GM19240 (cell line): ENCODE measurements around the gene KIAA1217.
A peak's percentile ranks its signal among the peaks of the same experiment; 100 is the strongest.

ENCODE experiments used
- DNase-seq: peaks from one replicate; pipeline ENCODE4 v3.0.0; 2011; ENCODE audit warnings: low spot score; ENCODE audit not compliant: insufficient read length

Gene KIAA1217

DNA sequence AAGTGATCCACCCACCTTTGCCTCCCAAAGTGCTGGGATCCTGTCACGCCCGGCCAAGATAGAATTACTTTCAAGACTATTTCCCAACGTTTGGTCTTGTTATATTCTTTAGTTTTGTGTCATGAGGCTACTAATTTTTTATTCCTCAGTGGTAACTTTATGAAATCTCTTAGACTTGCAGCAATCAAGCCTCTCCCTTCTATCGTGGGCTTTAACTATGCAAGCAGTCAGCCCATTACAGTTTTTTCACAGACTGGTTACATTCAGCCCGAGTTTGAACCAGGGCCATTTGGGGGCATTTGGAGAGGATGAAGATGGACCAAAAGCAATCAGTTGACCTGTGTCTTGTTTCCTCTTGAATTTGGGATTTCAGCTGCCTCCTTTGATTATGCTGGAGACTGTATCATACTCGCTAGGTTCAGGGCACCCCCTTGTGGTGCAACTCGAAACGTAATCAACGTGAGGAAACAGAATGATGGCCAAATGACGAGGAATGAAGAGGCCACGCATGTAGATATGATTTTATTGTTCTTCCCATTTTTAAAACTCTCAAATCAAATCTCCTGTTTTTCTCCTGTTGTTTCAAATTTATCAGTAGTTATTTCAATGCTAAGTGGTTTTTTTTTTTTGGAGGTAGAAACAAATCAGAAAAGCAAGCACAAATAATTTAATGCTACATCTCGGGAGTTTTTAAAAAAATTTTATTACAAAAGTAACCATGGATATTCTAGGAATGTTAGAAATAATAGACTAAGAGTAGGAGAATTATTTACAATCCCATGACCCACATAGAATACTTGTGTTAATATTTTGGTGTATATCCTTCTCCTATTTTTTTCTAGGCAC is 151.6 kb downstream of the KIAA1217 start:
- DNase-seq, result no peak

DNA sequence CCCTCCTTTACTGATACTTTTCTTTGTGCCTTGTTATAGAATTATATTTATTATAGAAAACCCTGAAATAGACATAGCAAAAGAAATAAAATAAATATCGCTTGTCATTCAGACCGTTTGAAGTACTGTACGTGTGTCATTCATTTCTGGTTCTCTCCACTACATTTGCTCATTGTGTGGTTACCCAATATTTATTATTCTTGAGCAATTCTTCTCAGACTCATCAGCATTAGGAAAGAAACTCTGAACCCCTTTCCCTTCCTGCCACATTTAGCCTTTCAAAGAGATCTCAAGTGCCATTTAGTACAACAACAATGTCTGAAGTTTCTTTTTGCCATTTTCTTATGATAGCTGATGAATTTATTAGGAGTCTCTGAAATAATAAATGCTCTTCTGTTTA is 154.1 kb downstream of the KIAA1217 start:
- DNase-seq, result no peak

DNA sequence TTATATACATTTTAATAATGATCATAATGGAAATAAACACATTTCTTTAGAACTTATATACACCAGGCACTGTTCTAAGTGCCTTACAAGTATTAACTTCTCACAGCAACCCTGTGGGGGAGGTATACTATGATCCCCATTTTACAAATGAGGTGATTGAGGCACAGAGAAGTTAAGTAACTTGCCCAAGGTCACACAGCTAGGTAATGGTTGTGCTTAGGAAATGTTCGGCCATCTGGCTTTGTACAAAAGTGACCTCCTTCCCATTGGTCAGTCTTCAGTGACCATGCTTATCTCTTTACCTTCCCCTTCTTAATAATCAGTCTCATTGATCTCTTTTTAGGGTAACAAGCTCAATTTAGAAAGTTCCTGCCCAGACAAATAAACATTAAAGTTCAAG is 158.8 kb downstream of the KIAA1217 start:
- DNase-seq, result no peak

DNA sequence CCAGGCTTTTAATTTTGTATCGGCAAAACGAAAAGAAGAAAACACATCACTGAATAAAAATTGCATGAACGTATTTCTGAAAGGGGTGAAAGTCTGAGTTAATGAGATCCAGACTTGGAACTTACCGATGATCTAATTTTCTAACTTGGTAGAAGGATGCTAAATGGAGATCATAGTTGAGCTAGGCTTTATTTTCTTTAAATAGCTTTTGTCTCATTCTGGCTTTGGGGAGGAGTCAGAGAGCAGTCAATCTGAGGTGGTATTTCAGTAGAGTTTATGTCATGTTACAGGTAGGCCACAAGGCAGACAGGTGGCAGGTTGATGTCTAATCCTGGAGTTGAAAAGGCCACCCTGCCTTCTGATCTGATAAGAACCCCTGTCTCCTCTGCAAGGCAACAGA is 161.9 kb downstream of the KIAA1217 start:
- DNase-seq, result no peak

DNA sequence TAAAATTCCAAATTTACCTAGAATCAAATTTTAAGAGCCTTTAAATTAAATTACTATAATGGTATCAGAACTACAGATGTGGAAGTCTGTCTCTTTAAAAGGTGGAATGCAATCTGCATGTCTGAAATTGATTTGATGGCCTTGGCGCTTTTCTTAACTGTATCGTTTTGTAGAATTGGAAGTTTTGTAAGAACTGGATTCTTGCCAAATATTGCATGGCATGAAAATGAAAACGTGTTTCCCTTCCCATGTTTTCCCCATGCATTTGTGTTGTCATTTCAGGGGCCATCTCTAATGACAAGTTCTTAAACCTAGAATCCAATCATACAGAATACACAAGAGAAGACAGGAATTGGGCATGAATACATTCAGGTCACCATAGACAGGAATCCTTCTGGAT is 162.5 kb downstream of the KIAA1217 start:
- no peak for DNase-seq

DNA sequence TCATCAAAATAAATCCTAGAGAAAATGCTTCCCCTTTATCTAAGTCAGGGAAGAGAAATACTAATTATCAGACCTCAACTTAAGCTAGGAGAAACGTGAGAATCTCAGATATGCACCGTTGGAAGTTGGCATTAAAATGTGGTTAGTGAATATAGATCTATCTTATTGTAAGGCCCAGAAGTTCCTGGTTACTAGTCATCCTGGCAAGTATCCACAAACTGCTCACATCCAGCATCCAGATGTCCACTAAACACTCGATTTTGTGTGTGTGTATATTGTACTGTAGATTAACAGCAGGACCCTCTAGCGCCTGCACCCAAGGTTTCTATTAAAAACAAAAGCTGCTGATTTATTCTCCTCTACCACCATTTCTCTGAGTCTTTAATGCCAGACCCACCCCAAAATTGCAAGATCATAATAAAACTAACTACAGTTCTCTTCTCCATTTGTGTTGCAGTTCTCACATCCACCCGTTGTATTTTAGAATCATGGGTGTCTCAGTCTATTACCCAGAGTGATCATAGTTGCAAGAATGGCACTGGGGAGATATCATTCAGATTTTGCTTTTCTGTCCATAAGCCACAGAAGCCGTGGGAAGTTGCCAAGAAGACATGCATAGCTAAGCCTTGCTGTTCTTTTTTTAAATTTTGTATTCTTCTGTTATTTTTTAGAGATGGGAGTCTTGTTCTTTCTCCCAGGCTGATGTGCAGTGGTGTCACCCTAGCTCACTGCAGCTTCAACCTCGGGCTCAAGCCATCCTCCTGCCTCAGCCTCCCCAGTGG is 165.4 kb downstream of the KIAA1217 start:
- no peak for DNase-seq

DNA sequence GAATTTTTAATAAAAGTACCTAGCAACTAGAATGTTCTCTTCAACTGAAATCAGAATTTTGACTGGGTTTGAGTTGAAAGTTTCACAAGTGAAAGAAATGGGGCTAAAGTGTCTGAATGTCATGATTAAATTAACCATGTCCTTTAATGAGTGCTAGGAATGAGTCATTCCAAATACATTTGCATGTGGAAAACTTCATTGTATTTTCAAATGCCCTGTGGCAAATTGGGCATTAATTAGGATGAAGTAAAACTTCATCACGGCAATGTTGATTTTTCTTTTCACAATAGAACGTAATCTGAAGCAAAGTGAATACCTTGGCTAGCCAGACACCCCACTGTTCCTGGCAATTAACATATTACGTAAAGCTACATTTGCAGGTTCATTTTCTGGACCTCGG is 166.6 kb downstream of the KIAA1217 start:
- no peak for DNase-seq

DNA sequence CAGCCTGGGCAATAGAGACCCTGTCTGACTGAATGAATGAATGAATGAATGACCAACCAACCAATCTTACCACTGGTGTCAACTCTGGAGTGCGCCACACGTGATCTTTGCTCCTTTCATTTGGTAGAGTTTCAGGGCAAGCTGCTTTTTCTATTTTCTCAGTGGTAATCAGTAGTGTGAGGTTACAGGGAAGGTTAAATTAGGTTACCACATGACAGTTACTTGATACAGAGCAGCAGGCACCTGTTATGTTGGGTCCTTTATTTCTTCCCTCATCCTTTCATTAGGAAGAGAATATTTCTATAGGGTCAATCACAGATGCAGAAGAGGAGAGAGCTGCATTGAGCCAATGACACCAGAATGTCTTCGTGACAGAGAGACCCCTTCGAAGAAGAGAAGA is 167.8 kb downstream of the KIAA1217 start:
- no peak for DNase-seq

DNA sequence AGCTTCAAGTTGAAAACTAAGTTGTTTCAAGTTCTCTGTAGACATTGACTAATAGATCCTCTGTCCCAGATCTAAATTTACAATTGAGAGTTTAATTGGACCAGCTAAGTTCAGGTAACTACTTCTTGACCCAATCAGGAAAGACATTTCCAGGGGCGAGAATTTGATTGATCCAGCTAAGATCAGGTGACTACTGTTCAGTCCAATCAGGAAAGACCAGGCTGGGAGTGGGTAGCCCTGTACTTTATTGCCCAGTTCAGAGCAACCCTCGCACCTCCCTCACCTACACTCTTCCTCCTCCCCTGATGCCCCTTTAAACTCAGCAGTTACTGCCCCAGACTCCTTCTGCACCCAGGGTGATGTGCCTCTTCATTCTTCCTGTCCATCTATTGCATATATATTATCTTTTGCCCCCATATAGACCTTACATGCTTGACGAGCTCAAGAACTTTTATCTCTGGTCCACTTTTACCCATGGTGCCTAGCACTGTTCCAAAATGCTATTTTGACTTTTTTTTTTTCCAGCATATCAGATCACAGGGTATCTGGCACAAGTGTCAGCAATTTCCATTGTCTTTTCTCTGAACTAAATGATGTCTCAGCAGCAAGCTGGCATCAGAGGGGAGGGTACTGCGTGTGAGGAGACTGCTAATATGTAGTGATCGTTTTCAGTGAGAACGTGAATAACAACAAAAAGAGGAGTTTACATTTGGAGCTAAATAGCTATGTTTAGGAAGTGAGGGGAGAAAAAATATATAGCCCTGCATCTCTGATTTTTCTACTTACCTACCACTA is 169.4 kb downstream of the KIAA1217 start:
- DNase-seq, result no peak

DNA sequence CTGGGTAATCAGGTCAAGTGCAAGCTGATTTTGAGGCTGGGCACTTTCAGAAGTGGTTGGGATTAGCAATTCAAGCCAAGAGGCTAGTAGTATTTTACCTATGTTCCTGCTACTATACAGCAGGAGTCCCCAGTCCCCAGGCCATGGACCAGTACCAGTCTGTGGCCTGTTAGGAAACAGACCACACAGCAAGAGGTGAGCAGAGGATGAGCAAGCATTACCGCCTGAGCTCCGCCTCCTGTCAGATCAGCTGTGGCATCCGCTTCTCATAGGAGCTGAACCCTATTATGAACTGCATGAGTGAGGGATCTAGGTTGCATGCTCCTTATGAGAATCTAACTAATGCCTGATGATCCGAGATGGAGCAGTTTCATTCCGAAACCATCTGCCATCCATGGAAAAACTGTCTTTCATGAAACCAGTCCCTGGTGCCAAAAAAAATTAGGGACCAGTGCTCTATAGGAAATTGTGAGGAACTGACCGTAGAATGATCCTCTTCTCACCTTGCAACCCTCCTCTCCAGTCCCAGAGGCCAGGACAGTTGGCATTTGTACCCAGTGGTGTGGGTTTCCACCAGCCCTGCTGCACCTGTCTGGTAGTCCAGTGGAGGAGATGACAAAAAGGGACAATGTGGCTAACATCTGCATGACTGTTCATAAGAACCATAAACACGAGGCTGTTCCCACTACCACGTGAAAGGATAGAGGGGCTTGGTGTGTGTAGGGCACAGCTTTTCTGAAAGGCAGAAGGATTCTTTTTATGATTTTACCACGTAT is 172.5 kb downstream of the KIAA1217 start:
- no peak for DNase-seq

DNA sequence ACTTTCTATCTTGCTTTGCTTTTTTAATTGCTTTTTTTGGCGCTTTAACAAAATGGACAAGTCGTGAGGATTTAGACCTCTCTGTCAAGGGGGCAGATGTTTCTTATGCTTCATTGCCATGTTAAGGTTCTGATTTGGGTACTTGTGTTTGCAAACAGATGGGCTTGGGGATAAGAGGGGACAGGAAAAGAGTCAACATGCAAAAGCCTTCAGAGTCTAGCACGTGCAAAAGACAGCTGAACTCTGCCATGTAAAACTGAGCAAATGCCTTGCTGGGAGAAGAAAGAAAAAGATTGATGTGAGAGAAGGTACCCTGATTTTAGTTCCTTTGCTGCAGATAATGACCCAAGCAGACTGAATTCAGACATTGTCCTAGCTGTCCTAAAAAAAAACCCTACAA is 173.1 kb downstream of the KIAA1217 start:
- DNase-seq, result no peak

DNA sequence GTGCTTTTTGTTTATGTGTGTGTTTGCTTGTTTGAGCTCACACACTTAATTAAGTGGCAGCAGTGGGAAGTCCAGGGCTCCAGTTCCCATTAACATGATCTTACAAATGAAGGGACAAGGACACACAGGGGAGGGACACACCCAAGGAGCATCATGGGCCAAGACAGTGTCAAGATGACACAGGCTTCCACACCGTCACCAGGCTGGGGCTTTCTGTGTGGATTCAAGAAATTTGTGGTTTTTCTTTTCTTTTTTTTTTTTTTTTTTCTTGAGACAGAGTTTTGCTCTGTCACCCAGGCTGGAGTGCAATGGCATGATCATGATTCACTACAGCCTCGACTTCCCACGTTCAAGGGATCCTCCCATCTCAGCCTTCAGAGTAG is 173.6 kb downstream of the KIAA1217 start:
- no peak for DNase-seq

DNA sequence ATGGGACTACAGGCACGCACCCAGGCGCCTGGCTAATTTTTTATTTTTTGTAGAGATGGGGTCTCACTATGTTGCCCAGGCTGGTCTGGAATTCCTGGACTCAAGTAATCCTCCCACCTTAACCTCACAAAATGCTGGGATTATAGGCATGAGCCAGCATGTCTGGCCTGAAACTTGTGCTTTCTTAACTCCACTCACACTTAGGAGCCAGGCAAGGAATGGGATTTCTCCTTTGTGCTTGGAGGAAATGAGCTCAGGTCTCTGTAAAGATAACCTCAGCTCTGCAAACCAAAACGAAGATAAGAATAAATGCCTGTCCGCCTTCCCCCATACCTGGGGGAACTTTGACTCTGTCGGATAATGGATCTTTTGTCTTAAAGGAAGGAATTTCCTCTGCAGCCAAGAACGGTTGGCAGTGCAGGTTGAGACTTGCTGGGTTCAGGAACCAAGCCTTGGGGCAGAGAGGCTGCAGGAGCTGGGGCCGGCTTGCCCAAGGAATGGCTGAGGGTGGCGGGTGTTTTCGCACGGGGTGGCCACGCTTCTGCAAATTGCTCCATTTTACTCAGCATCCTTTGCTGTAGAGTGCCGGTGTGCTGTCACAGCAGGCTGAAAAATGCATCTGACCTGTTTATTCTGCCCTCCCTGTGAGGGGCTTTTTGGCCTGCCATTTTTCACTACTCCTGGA is 174.2 kb downstream of the KIAA1217 start:
- no peak for DNase-seq

DNA sequence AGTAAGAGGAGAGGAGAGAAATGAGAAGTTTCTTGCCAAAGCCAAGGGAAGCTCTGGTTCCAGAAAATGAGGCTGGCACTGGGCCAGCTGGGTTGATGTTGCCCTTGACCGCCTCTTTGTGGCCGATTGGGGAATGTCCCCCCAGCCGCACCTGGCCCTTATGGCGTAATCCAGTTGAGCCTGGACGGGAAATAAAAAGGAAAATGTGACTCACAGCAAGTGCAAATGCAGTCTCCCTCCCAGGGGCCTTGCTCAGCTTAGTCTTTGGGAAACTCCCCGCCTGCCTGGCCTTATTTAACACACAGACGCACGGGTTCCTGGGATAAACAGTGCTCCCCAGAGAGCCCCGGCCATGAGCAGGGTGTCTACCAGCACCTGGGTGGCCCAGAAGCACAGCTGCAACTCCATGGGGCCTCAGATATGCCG is 174.8 kb downstream of the KIAA1217 start:
- DNase-seq, result peak; percentile 28

DNA sequence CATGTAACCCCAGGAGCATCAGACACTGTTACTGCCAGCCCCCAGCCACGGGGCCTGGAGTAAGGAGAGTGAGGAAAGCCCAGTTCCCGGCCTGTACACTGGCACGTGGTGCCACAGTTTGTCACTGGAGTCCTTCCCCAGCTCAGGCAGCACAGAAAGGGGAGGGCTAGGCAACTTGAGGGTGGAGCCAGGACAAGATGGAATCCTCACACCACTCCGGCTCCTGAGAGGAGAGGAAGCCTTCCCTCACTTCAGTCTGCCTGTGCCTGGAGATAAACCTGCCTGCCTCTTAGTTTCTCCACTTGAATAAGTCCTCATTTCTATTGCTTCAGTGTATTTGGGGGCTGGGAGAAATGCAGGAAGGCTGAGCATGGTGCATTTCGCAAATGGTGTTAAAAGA is 176.0 kb downstream of the KIAA1217 start:
- DNase-seq, result no peak

DNA sequence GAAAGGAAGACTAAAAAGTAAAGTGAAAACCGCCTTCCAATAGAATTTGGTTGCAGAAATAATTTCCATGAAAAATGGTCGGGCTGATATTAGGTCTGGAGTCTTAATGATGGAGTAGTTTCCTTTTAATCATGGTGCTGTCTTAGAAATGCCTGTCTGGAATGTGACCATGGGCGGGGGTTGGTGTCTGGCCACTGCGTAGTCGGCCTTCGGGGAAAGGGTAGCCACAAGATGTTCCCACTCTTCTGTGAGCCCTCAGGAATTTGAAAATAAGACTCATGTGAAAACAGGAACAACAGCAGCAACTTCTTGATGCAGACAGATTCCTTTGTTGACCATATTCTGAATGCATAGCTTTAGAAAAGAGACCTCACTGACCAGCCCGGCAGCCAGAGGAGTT is 176.8 kb downstream of the KIAA1217 start:
- DNase-seq, result no peak

DNA sequence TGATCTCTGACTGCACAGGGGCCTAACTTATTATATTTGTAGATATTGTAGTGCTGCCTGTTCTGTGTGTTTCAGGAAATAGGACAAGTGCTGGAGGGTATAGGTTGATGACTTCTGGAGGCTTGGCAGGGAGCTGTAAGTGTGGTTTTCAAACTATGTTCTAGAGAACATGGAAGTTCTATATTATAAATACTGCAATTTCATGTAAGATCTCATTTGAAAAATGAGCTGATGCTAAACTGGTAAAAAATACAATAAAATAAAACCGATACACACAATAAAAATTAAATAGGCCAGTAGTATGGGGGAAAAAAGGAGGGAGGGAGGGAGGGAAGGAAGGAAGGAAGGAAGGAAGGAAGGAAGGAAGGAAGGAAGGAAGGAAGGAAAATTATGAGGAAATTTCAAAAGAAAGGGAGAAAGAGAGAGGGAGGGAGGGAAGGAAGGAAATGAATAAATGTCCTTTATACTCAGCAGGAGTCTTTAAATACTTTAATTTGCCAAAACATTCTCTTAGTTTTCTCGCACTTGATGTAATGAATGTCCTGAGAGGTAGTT is 181.3 kb downstream of the KIAA1217 start:
- DNase-seq, result no peak

DNA sequence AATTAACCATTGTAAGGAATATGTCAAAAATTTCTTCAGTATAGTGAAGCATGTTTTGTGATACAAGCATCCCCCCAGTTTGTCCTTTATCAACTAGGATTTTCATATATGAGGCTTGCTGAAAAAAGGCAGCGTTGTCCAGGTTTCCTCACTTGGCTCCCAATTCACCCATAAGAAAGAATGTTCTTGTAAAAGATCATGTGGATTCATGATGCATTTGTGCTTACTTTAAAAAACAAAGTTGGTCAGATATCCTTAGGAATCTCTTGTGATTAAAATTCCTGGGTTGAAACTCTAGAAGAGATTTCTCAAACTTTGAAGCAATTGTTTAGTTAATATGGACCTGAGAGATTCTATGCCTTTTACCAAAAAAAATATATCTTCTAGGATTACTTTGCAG is 181.8 kb downstream of the KIAA1217 start:
- no peak for DNase-seq

DNA sequence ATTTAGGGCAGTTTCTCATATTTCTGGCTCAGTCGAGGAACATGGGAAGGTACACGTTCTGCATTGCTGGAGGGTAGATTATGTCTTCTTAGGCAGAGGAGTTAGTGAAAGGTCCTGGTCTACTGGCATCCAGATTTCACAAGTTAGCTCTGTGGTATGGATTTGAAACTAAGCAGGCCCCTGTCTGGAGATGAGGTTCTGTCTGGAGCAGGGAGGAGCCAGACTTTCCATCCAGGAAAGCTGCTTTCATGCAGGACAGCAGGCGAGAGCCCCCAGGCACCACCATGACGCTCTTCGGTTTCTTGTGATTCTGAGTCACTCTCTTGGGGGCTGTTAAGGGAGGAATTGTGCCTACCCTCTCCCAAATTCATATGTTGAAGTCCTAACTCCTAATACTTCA is 184.3 kb downstream of the KIAA1217 start:
- no peak for DNase-seq

DNA sequence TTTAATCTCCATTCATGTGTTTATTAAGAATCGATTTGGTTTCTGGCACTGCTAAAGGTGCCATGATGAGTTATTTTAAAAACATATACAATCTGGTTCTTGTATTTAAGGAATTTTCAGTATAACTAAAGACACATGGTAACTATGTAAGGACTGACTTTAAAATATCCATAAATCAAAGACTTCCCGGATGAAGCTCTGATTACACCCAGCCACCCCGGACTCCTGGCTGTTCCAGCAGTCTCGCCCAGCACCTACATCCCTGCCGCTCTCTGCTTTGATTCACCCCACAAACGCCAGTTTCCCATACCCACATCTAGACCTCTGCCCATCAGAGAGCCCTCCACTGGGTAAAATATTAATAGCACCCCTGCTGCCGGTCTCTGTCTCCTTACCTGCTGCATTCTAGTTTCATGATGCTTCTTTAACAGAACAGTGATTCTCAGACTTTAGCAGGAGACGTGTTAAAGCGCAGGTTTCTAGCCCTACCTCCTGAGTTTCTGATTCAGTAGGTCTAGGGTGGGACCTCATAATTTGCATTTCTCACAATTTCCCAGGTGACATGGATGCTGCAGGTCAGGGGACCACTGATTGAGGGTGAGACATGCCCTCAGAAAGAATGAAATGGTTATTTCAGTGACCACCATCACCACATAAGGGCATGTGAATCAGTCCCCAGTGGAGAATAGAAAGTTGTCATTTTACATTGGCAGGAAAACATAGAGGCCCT is 185.7 kb downstream of the KIAA1217 start:
- DNase-seq, result no peak
